Measurements from ENCODE around the gene PTPRR.

DNA sequence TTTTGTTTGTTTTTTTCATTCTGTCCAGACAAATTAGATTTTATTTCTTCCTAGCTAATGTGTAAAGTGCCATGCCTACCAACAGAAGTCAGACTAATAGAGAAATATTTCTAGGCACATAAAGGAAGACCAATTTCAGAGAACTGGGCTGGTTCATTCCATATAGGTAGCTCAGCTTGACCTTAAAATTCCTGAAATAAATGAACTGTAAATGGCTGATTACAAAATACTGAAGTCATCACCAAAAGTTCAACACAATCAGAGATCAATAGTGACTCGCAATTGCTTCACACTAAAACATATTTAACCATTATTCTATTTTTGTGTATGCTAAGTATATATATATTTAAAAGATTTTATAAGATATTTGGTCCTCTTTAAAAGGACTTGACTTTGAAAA lies 317.5 kb downstream of the PTPRR start:
- TF ChIP-seq, protein P1, sequence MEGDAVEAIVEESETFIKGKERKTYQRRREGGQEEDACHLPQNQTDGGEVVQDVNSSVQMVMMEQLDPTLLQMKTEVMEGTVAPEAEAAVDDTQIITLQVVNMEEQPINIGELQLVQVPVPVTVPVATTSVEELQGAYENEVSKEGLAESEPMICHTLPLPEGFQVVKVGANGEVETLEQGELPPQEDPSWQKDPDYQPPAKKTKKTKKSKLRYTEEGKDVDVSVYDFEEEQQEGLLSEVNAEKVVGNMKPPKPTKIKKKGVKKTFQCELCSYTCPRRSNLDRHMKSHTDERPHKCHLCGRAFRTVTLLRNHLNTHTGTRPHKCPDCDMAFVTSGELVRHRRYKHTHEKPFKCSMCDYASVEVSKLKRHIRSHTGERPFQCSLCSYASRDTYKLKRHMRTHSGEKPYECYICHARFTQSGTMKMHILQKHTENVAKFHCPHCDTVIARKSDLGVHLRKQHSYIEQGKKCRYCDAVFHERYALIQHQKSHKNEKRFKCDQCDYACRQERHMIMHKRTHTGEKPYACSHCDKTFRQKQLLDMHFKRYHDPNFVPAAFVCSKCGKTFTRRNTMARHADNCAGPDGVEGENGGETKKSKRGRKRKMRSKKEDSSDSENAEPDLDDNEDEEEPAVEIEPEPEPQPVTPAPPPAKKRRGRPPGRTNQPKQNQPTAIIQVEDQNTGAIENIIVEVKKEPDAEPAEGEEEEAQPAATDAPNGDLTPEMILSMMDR (IDR thresholded peaks at IDR 0.05): no peak
- TF ChIP-seq EZH2 (IDR thresholded peaks at IDR 0.05; ENCODE audit: borderline replicate concordance, insufficient read depth, low read depth, low read length, poor library complexity, severe bottlenecking): no peak

Measured in B cell (primary cell).